Panc1 (cell line): ENCODE results near the gene PHF13.

Source experiments
- POLR2AphosphoS5 ChIP-seq: IDR thresholded peaks from 2 replicates; pipeline ENCODE4 v1.6.1; 2012; ENCODE audit warnings: mild to moderate bottlenecking, low read depth, low read length, moderate library complexity
- SIN3A ChIP-seq: IDR thresholded peaks from 2 replicates; pipeline ENCODE4 v1.6.1; 2012; ENCODE audit warnings: low read depth, mild to moderate bottlenecking, low read length, moderate library complexity, borderline replicate concordance; ENCODE audit not compliant: insufficient read depth
- TCF7L2 ChIP-seq: IDR thresholded peaks from 2 replicates; pipeline ENCODE4 v1.6.1; 2011; ENCODE audit warnings: mild to moderate bottlenecking, low read depth, low read length, inconsistent platforms
- TF ChIP-seq, protein P1 (sequence below): fragments of 450-650 bp; IDR thresholded peaks from 2 replicates; pipeline ENCODE4 v1.5.1; 2017; ENCODE audit warnings: mild to moderate bottlenecking
- TF ChIP-seq, protein P2 (sequence below), 2 experiments: IDR thresholded peaks; 2 replicates each; pipeline ENCODE4 v1.6.1; 2011 to 2012; ENCODE audit warnings: low read depth in 2 of 2, control low read depth in 1 of 2, low read length in 1 of 2, mild to moderate bottlenecking in 1 of 2, moderate library complexity in 1 of 2; ENCODE audit not compliant: insufficient read depth in 1 of 2

DNA sequence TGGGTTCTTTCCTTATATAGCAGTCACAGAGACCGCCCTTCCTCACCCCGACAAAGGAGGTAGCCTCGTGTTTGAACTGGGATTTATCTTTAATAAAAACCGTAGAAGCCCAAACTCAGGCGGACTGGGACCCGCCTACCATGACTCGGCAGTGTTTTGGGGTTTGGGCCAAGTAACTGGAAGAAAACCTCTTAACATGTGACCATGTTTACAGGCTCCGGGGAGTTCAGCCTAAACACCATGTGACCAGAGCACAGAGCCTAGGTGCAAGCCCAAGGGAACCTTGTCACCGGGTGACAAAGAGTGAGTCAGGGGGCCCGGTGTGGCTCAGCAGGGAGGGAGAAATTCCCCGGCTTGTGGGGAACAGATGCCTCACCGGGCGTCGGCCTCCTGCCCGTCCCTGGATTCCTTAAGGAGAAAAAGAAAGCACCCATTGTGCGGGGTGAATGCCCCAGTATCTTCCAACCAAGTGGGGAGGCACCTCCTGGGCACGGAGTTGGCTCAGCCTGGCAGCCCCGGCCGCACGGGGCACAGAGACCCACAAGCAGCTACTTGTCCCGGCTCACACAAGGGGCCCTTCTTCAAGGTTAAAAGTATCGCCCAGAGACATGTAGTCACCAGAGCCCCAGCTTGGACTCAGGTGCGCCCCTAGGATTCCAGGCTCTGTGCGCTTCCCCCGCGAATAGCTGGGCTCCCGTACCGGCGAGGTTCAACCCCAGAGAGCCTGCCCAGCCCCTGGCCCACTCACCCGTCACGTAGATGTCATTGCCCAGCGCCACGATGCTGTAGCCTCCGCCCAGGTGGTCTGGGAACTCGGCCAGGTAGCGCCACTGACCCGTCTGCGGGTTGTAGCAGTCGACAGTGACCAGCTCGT is 12.2 kb upstream of the PHF13 start:
- TF ChIP-seq, protein P1, sequence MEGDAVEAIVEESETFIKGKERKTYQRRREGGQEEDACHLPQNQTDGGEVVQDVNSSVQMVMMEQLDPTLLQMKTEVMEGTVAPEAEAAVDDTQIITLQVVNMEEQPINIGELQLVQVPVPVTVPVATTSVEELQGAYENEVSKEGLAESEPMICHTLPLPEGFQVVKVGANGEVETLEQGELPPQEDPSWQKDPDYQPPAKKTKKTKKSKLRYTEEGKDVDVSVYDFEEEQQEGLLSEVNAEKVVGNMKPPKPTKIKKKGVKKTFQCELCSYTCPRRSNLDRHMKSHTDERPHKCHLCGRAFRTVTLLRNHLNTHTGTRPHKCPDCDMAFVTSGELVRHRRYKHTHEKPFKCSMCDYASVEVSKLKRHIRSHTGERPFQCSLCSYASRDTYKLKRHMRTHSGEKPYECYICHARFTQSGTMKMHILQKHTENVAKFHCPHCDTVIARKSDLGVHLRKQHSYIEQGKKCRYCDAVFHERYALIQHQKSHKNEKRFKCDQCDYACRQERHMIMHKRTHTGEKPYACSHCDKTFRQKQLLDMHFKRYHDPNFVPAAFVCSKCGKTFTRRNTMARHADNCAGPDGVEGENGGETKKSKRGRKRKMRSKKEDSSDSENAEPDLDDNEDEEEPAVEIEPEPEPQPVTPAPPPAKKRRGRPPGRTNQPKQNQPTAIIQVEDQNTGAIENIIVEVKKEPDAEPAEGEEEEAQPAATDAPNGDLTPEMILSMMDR = no peak
- TF ChIP-seq SIN3A = 0 out of 2 replicates have a peak, but pooled peaks have one; percentile 12
- TF ChIP-seq POLR2AphosphoS5 = no peak
- TF ChIP-seq, protein P2, sequence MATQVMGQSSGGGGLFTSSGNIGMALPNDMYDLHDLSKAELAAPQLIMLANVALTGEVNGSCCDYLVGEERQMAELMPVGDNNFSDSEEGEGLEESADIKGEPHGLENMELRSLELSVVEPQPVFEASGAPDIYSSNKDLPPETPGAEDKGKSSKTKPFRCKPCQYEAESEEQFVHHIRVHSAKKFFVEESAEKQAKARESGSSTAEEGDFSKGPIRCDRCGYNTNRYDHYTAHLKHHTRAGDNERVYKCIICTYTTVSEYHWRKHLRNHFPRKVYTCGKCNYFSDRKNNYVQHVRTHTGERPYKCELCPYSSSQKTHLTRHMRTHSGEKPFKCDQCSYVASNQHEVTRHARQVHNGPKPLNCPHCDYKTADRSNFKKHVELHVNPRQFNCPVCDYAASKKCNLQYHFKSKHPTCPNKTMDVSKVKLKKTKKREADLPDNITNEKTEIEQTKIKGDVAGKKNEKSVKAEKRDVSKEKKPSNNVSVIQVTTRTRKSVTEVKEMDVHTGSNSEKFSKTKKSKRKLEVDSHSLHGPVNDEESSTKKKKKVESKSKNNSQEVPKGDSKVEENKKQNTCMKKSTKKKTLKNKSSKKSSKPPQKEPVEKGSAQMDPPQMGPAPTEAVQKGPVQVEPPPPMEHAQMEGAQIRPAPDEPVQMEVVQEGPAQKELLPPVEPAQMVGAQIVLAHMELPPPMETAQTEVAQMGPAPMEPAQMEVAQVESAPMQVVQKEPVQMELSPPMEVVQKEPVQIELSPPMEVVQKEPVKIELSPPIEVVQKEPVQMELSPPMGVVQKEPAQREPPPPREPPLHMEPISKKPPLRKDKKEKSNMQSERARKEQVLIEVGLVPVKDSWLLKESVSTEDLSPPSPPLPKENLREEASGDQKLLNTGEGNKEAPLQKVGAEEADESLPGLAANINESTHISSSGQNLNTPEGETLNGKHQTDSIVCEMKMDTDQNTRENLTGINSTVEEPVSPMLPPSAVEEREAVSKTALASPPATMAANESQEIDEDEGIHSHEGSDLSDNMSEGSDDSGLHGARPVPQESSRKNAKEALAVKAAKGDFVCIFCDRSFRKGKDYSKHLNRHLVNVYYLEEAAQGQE (IDR thresholded peaks at IDR 0.05; ENCODE audit: insufficient read depth in 1 of 2, low read depth in 2 of 2, low read length in 1 of 2) = no peak
- TF ChIP-seq TCF7L2 = no peak
